GM19193 (cell line): ENCODE measurements around the gene MAST2.

ENCODE experiments used
- POLR2A ChIP-seq: IDR thresholded peaks from 4 replicates; pipeline ENCODE4 v1.6.1; 2011; ENCODE audit not compliant: insufficient read depth, insufficient read length; ENCODE audit errors: extremely low read depth

The MAST2 gene

GRCh38 chr1:45908611-45909140, 105.3 kb downstream of the MAST2 start:
- no peak for TF ChIP-seq POLR2A

DNA sequence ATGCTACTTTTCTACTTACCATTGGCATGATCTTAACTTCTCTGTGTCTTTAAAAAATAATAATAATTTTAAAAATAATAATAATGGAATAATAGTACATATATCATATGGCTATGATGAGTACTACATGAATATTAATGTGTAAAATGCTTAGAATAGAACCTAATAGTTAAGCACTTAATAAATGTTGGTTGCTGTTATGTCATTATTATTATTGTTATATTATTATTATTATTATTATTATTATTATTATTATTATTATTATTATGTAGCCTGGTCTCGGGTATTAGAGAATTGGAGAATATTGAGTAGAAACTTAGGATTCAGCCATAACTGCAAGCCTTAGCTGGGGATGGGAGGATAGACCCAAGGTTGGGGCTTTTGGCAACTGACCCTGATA, 108.2 kb downstream of the MAST2 start:
- no peak for TF ChIP-seq POLR2A

DNA sequence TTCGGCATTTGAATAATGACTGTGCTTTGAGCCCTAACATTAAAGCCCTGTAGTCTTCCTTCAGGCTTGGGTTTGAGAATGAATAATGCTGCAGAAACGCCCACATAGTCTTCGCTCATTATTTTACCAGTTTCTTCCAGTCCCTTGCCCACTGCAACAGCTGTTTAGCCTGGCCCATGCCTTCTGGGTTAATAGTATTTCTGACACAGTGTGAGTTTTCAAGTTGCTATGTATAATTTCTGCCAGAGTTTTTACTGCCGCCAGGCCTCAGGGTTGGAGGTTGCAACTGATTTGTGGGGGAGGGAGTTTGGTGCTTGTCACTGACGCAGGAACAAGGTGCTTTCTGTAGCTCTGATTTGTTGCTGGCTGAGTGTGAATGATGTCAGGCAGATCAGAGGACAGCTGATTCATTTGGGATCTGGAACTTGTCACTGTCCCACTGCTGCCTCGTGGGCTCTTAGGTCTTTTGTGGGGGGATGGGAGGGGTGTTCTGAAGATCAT, 109.8 kb downstream of the MAST2 start:
- no peak for TF ChIP-seq POLR2A

DNA sequence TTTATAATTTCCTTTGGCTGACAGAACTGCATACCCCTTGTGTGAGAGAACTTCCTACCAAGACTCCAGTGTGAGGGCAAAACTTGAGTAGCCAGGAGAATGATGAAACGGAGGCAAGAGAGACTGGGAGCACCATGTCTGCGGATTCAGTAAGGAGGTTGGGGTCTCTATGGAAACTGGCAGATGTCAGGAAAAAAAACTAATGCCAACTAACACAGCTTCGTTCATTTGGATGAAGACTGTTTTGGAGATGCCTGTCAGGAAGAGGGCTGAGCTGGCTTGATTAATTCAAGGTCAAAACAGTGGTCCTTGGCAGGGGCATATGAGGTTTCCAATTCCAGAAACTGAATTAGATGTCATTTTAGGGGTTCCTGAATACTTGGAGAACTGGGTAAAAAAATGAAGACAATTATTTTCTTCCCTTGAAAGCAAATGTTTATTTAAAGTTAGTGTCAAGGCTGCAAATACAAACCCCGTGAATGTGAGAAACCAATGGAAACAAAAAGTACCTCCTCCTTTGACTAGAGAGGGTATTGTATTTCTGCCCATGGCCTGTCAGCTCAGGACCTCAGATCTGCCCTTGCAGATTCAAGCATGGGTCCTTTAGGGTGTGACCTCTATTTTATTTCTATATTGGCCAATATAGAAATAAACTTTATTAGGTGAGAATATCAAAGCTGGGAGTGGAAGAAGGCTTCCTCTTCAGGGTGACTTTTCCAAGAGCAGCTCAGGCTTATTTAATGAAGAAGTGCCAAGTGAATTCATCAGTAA, 110.5 kb downstream of the MAST2 start:
- TF ChIP-seq POLR2A = no peak

GRCh38 chr1:45914836-45915235, 111.4 kb downstream of the MAST2 start:
- TF ChIP-seq POLR2A = no peak

DNA sequence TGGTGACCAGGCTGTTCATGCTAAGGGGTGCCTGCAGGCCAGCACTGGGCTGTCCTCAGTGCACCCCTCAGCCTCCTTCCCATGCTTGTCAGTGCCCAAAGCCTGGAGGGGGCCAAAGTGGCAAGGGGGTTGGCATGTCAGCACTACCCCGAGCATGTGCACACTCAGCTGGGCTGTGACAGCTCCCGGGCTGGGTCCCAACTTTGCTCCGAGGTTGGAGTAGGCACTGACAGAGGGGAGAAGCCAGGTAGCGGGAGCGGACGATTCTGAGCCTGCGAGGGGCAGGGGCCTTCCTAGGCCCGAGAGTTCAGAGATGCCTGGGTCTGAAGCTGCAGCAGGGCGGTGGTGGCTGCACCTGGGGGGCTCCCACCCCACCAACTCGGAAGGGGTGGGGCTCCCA, 119.0 kb downstream of the MAST2 start:
- TF ChIP-seq POLR2A = no peak

GRCh38 chr1:45922813-45923212, 119.4 kb downstream of the MAST2 start:
- TF ChIP-seq POLR2A = no peak

GRCh38 chr1:45923343-45923742, 119.9 kb downstream of the MAST2 start:
- TF ChIP-seq POLR2A = no peak

- TF ChIP-seq POLR2A = no peak
Measured at GRCh38 chr1:45924736-45925135, 121.3 kb downstream of the MAST2 start.

DNA sequence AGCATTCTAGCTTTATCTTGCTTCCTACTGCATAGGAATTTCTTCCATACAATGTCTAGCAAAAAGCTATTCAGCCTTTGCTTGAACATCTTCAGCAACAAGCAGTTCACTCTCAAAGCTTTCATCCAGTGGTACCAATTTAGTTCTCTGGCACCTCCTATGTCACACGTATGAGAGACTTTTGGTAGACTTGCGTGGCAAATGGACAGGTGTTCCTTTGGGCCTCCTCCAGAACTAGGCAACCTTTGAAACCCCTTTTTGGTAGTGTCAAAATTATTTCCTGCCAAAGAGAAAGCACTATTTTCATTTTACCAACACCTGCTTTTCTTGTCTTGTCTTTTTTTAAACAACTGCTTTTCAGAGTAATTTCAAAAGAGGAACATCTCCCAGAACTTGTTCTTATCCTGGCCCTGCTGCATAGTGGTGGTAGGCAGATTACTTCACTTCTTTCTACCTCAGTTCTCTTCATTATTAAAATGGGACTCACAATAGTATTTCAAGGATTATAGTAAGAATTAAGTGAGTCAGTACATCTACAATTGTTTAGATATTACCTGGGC, 122.4 kb downstream of the MAST2 start:
- TF ChIP-seq POLR2A = no peak

GRCh38 chr1:45926330-45926729, 122.9 kb downstream of the MAST2 start:
- TF ChIP-seq POLR2A = no peak

DNA sequence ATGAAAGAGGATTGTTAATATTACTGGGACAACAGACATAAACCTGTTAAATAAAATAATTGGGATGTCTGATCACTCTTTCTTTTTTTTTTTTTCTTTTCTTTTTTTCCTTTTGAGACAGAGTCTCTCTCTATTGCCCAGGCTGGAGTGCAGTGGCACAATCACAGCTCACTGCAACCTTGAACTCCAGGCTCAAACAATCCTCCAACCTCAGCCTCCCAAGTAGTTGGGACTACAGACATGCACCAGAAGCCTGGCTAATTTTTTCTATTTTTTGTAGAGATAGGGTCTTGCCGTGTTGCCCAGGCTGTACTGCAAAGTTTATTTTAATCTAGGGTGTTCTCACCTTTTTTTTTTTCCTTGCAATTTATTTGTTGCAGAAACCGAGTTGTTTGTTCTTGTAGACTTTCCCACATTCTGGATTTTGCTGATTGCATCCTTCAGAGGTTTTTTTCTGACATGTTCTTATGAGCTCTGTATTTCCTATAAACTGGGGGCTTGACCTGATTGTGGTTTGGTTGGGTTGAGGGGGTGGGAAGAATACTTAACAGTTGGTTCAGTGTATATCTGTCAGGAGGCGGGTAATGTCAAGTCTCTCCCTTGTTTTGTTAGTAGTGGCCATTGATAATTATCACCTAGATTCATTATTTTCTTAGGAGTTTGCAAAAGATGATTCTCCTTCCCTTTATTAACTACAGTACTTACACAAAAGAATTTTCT, 125.2 kb downstream of the MAST2 start:
- no peak for TF ChIP-seq POLR2A

DNA sequence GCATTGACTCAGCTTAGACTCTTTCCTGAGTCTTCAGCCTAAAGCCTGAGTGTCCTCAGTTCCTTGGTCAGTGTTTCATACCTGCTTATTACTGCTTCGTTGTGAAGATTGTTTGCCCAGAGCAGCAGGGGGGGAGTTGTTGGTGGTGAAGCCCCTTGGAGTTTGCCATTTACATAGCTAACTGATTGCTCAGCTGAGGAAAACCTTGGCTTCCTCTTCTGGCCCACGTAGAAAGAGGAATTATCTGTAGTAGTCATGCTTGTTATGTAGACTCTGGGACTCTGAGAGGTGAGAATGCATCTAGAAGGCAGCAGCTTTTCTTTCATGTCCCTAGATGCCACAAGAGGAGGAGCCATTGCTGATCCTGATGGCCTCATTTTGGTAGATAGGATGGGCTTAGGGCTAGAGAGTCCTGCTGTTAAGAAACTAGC, 125.9 kb downstream of the MAST2 start:
- TF ChIP-seq POLR2A = no peak

GRCh38 chr1:45930258-45931150, 127.1 kb downstream of the MAST2 start:
- no peak for TF ChIP-seq POLR2A
